ENCODE results near the gene TMEM165. TPM values are rescaled to one million over a fixed set of nuclear protein-coding genes. Genes with fewer than 3 reads are reported as not detected.

TMEM165 gene
- total RNA-seq, 6 experiments from 2014 or later: 13.3 to 53.0 (median 23.0) TPM

- no peaks in the 10 kb centered on the region for H3K4me1 ChIP-seq
Observed at GRCh38 chr4:55416176-55416575, 20.4 kb downstream of the TMEM165 start.

GRCh38 chr4:55424791-55425190, 29.0 kb downstream of the TMEM165 start:
- no peak for DNase-seq
- Histone ChIP-seq H3K4me3 (no peak overlapping the region), H3K9me3 (no peaks in the 10 kb centered on the region), H3K27ac (no peak overlapping the region), H3K36me3 (peaks cover 2 to 48% (median 8%) of the 10 kb centered on the region in 4 donors), H3K27me3 (no peaks in the 10 kb centered on the region), H3K4me1 (no peaks in the 10 kb centered on the region)
- ATAC-seq: no peak
- 100% methylated on average over 3 of the region's 3 CpGs for WGBS (ENCODE audit: insufficient coverage, low coverage, low lambda C conversion rate, missing lambda C conversion rate)
- TF ChIP-seq POLR2A (IDR thresholded peaks at IDR 0.05): no peak
- TF ChIP-seq CTCF (IDR thresholded peaks at IDR 0.05): no peak
- intact Hi-C loops (cut with DNase I): no loop called here

More at GRCh38 chr4:55416176-55416575, 20.4 kb downstream of the TMEM165 start:
- TF ChIP-seq CTCF (IDR thresholded peaks at IDR 0.05) (no peak), POLR2A (IDR thresholded peaks at IDR 0.05) (no peak)
- ATAC-seq: no peak
- Histone ChIP-seq H3K27me3 (no peaks in the 10 kb centered on the region), H3K9me3 (no peaks in the 10 kb centered on the region), H3K4me3 (no peak overlapping the region), H3K27ac (no peak overlapping the region), H3K36me3 (peaks cover 0 to 36% (median 6%) of the 10 kb centered on the region in 4 donors)
- WGBS (ENCODE audit: insufficient coverage, low coverage, low lambda C conversion rate, missing lambda C conversion rate): 76% methylated on average over 3 of the region's 3 CpGs
- no peak for DNase-seq
- intact Hi-C loops (cut with DNase I): no loop called here

GRCh38 chr4:55431710-55432336, 36.1 kb downstream of the TMEM165 start:
- Histone ChIP-seq H3K4me3 (no peak overlapping the region), H3K9me3 (no peaks in the 10 kb centered on the region), H3K36me3 (peaks cover 4 to 36% (median 9%) of the 10 kb centered on the region in 4 donors), H3K27me3 (no peaks in the 10 kb centered on the region), H3K27ac (no peak overlapping the region), H3K4me1 (no peaks in the 10 kb centered on the region)
- 82% methylated on average over 6 of the region's 6 CpGs for WGBS (ENCODE audit: insufficient coverage, low coverage, low lambda C conversion rate, missing lambda C conversion rate)
- ATAC-seq (no peak), DNase-seq (no peak)
- intact Hi-C loops (cut with DNase I): no loop called here
- no peak for TF ChIP-seq CTCF (IDR thresholded peaks at IDR 0.05)
- no peak for TF ChIP-seq POLR2A (IDR thresholded peaks at IDR 0.05)

GRCh38 chr4:55435141-55435841, 39.5 kb downstream of the TMEM165 start:
- H3K27me3 ChIP-seq: no peaks in the 10 kb centered on the region
- no peaks in the 10 kb centered on the region for H3K9me3 ChIP-seq
- peaks cover 2 to 32% (median 10%) of the 10 kb centered on the region in 4 donors for H3K36me3 ChIP-seq
- TF ChIP-seq POLR2A (IDR thresholded peaks at IDR 0.05): no peak
- no peak for TF ChIP-seq CTCF (IDR thresholded peaks at IDR 0.05)
- H3K4me3 ChIP-seq: no peak overlapping the region
- 6% methylated on average over 2 of the region's 3 CpGs for WGBS (ENCODE audit: insufficient coverage, low coverage, low lambda C conversion rate, missing lambda C conversion rate)
- intact Hi-C loops (cut with DNase I): no loop called here
- H3K4me1 ChIP-seq: peaks cover 0 to 5% (median 0%) of the 10 kb centered on the region in 4 donors
- DNase-seq (no peak), ATAC-seq (peak; percentile 31 to 58 (median 42))
- H3K27ac ChIP-seq: no peak overlapping the region
